WERI-Rb-1 (cell line): ENCODE measurements around the gene FHIT.

ENCODE experiments used
- DNase-seq: peaks from one replicate; pipeline ENCODE4 v3.0.0-alpha.2; 2020
- H3K27ac ChIP-seq: fragments of 250-450 bp; sonication (Bioruptor Pico); 2 replicates; pipeline ENCODE4 v1.5.1; 2020; ENCODE audit warnings: mild to moderate bottlenecking, moderate library complexity
- H3K27me3 ChIP-seq: fragments of 250-450 bp; sonication (Bioruptor Pico); 2 replicates; pipeline ENCODE4 v1.5.1; 2021; ENCODE audit warnings: mild to moderate bottlenecking, low read depth, moderate library complexity; ENCODE audit not compliant: insufficient read depth, severe bottlenecking
- H3K36me3 ChIP-seq: fragments of 250-450 bp; sonication (Bioruptor Pico); 2 replicates; pipeline ENCODE4 v1.5.1; 2020; ENCODE audit warnings: mild to moderate bottlenecking, moderate library complexity
- H3K4me3 ChIP-seq: 2 replicates; pipeline ENCODE4 v1.5.1; 2011; ENCODE audit warnings: low read depth, mild to moderate bottlenecking, control low read depth, low read length
- H3K9me3 ChIP-seq: fragments of 250-450 bp; sonication (Bioruptor Pico); 2 replicates; pipeline ENCODE4 v1.5.1; 2021; ENCODE audit warnings: mild to moderate bottlenecking, moderate library complexity; ENCODE audit not compliant: severe bottlenecking
- CTCF ChIP-seq: IDR thresholded peaks from 2 replicates; pipeline ENCODE4 v1.5.1; 2011; ENCODE audit warnings: low read depth, mild to moderate bottlenecking, control low read depth, inconsistent platforms, low read length

The FHIT gene

GRCh38 chr3:60728006-60728405 lies 523.2 kb downstream of the FHIT start:
- no peak for TF ChIP-seq CTCF
- no peak overlapping the region for H3K4me3 ChIP-seq
- DNase-seq, result no peak
- H3K36me3 ChIP-seq, result no peaks in the 10 kb centered on the region
- no peaks in the 10 kb centered on the region for H3K27me3 ChIP-seq
- no peak overlapping the region for H3K27ac ChIP-seq
- H3K9me3 ChIP-seq, result no peaks in the 10 kb centered on the region

GRCh38 chr3:60720736-60721135 lies 530.5 kb downstream of the FHIT start:
- TF ChIP-seq CTCF, result no peak
- DNase-seq, result no peak
- no peak overlapping the region for H3K27ac ChIP-seq

GRCh38 chr3:60716573-60716972 lies 534.7 kb downstream of the FHIT start:
- Histone ChIP-seq H3K36me3 (no peaks in the 10 kb centered on the region), H3K27ac (no peak overlapping the region), H3K27me3 (no peaks in the 10 kb centered on the region), H3K9me3 (no peaks in the 10 kb centered on the region), H3K4me3 (no peak overlapping the region)
- no peak for DNase-seq
- no peak for TF ChIP-seq CTCF

More at GRCh38 chr3:60720736-60721135, 530.5 kb downstream of the FHIT start:
- Histone ChIP-seq H3K9me3 (no peaks in the 10 kb centered on the region), H3K36me3 (no peaks in the 10 kb centered on the region), H3K27me3 (no peaks in the 10 kb centered on the region), H3K4me3 (no peak overlapping the region)

GRCh38 chr3:60708191-60708975 lies 542.9 kb downstream of the FHIT start:
- no peak overlapping the region for H3K4me3 ChIP-seq
- H3K27ac ChIP-seq, result no peak overlapping the region
- no peaks in the 10 kb centered on the region for H3K27me3 ChIP-seq
- H3K36me3 ChIP-seq, result no peaks in the 10 kb centered on the region
- no peak for DNase-seq
- TF ChIP-seq CTCF, result no peak
- no peaks in the 10 kb centered on the region for H3K9me3 ChIP-seq

- H3K27ac ChIP-seq, result no peak overlapping the region
- no peak for TF ChIP-seq CTCF
- H3K4me3 ChIP-seq, result no peak overlapping the region
- no peaks in the 10 kb centered on the region for H3K9me3 ChIP-seq
- H3K36me3 ChIP-seq, result no peaks in the 10 kb centered on the region
- no peak for DNase-seq
- H3K27me3 ChIP-seq, result no peaks in the 10 kb centered on the region
Measured at GRCh38 chr3:60707452-60708020, 543.7 kb downstream of the FHIT start.
